ENCODE results near the gene SLC37A3.

DNA sequence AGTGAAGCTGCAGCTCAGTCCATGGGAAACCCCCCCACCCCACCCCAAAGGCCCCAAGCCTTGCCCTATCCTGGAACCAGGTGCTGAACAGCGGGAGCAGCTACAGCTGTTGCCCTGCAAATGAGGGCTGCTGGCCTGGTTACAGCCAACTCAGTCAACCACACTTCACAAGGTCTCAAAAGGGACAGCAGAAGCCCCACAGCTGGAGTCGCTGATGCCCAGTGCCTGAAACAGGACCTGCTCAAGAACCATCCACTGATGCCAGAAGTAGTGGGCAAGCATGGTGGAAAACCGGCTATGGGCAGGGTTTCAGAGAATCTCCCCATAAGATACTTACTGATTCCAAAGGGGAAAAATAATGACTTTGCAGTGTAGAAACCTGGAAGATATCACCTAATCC is 110.3 kb downstream of the SLC37A3 start:
- TF ChIP-seq CSRNP3 (CRISPR knock-in tag; IDR thresholded peaks at IDR 0.05) = no peak
- TF ChIP-seq BACH2 (CRISPR knock-in tag; IDR thresholded peaks at IDR 0.05; ENCODE audit: borderline replicate concordance) = no peak
- no peak for TF ChIP-seq ZFP3 (CRISPR knock-in tag; IDR thresholded peaks at IDR 0.05)
- TF ChIP-seq ISL1 (CRISPR knock-in tag; IDR thresholded peaks at IDR 0.05) = no peak

Data from SK-N-SH treated with all-trans-retinoic acid at 6 μM for 48 hours (cell line).